Neutrophil (primary cell): ENCODE data around the gene DHRS13.

ENCODE experiments used
- H3K27ac ChIP-seq: fragments of 200-600 bp; sonication (generic); 2 replicates; pipeline ENCODE4 v1.5.1; 2016; ENCODE audit warnings: mild to moderate bottlenecking, moderate library complexity
- H3K27me3 ChIP-seq: fragments of 200-600 bp; sonication (generic); 2 replicates; pipeline ENCODE4 v1.6.0; 2016; ENCODE audit warnings: mild to moderate bottlenecking
- H3K36me3 ChIP-seq: fragments of 200-600 bp; sonication (generic); 2 replicates; pipeline ENCODE4 v1.5.1; 2017
- H3K4me1 ChIP-seq, 2 experiments: fragments of 200-600 bp in 1 of 2; sonication (generic) in 1 of 2; 1 replicate in 1 of 2; 2 replicates in 1 of 2; pipeline versions ENCODE4 v1.5.1 to v1.6.1; 2013 to 2016; ENCODE audit warnings: low read depth in 1 of 2, low read length in 1 of 2, mild to moderate bottlenecking in 1 of 2, moderate library complexity in 1 of 2; ENCODE audit not compliant: control insufficient read depth in 1 of 2, insufficient read depth in 1 of 2
- H3K4me3 ChIP-seq, 2 experiments: fragments of 200-600 bp in 1 of 2; sonication (generic) in 1 of 2; 1 replicate in 1 of 2; 2 replicates in 1 of 2; pipeline ENCODE4 v1.5.1; 2013 to 2016; ENCODE audit warnings: low read depth in 1 of 2, low read length in 1 of 2, mild to moderate bottlenecking in 1 of 2, moderate library complexity in 1 of 2
- H3K9me3 ChIP-seq: fragments of 200-600 bp; sonication (generic); 2 replicates; pipeline ENCODE4 v1.5.1; 2016
- CTCF ChIP-seq: fragments of 200-600 bp; sonication (generic); IDR thresholded peaks from 2 replicates; pipeline ENCODE4 v1.5.1; 2016; ENCODE audit warnings: antibody characterized with exemption

Gene DHRS13

GRCh38 chr17:28885363-28885762 lies 17.5 kb downstream of the DHRS13 start:
- TF ChIP-seq CTCF = no peak
- Histone ChIP-seq H3K27me3 (no peaks in the 10 kb centered on the region), H3K4me3 (no peak overlapping the region), H3K9me3 (no peaks in the 10 kb centered on the region), H3K36me3 (peaks cover 94% of the 10 kb centered on the region), H3K4me1 (peaks cover 9 to 20% of the 10 kb centered on the region in 2 experiments), H3K27ac (peak overlapping the region; percentile 30)

- H3K4me3 ChIP-seq = no peak overlapping the region
- peak overlapping the region; percentile 46 for H3K27ac ChIP-seq
- H3K9me3 ChIP-seq = no peaks in the 10 kb centered on the region
- peaks cover 99% of the 10 kb centered on the region for H3K36me3 ChIP-seq
- H3K4me1 ChIP-seq = peaks cover 0 to 9% of the 10 kb centered on the region in 2 experiments
- no peak for TF ChIP-seq CTCF
- no peaks in the 10 kb centered on the region for H3K27me3 ChIP-seq
Measured at GRCh38 chr17:28883967-28884702, 18.7 kb downstream of the DHRS13 start.

- Histone ChIP-seq H3K27me3 (no peaks in the 10 kb centered on the region), H3K9me3 (no peaks in the 10 kb centered on the region), H3K4me3 (no peak overlapping the region), H3K4me1 (peaks cover 0 to 2% of the 10 kb centered on the region in 2 experiments), H3K27ac (peak overlapping the region; percentile 46), H3K36me3 (peaks cover 100% of the 10 kb centered on the region)
- TF ChIP-seq CTCF = no peak
Measured at GRCh38 chr17:28882154-28882895, 20.6 kb downstream of the DHRS13 start.

GRCh38 chr17:28881533-28882056 lies 21.3 kb downstream of the DHRS13 start:
- H3K36me3 ChIP-seq = peaks cover 93% of the 10 kb centered on the region
- peak overlapping the region; percentile 44 for H3K27ac ChIP-seq
- no peaks in the 10 kb centered on the region for H3K27me3 ChIP-seq
- no peak for TF ChIP-seq CTCF
- no peak overlapping the region for H3K4me3 ChIP-seq
- H3K4me1 ChIP-seq = no peaks in the 10 kb centered on the region
- H3K9me3 ChIP-seq = no peaks in the 10 kb centered on the region

- Histone ChIP-seq H3K36me3 (peaks cover 82% of the 10 kb centered on the region), H3K4me3 (no peak overlapping the region), H3K9me3 (no peaks in the 10 kb centered on the region), H3K4me1 (no peaks in the 10 kb centered on the region), H3K27me3 (no peaks in the 10 kb centered on the region), H3K27ac (peak overlapping the region; percentile 44)
- TF ChIP-seq CTCF = no peak
Measured at GRCh38 chr17:28880572-28880945, 22.3 kb downstream of the DHRS13 start.
